GM19438 (cell line): Measurements from ENCODE around the gene MRPL28.
"Not testable (repeated sequence)": the region's sequence is repeated elsewhere in the genome, so short reads cannot be mapped to it uniquely, and the experiment has no call there.

Source experiments
- ATAC-seq: cut with Tn5 transposase; IDR thresholded peaks from one replicate; pipeline ENCODE4 v1.9.1; 2021; ENCODE audit warnings: low read depth; ENCODE audit not compliant: unreplicated experiment

MRPL28 gene

DNA sequence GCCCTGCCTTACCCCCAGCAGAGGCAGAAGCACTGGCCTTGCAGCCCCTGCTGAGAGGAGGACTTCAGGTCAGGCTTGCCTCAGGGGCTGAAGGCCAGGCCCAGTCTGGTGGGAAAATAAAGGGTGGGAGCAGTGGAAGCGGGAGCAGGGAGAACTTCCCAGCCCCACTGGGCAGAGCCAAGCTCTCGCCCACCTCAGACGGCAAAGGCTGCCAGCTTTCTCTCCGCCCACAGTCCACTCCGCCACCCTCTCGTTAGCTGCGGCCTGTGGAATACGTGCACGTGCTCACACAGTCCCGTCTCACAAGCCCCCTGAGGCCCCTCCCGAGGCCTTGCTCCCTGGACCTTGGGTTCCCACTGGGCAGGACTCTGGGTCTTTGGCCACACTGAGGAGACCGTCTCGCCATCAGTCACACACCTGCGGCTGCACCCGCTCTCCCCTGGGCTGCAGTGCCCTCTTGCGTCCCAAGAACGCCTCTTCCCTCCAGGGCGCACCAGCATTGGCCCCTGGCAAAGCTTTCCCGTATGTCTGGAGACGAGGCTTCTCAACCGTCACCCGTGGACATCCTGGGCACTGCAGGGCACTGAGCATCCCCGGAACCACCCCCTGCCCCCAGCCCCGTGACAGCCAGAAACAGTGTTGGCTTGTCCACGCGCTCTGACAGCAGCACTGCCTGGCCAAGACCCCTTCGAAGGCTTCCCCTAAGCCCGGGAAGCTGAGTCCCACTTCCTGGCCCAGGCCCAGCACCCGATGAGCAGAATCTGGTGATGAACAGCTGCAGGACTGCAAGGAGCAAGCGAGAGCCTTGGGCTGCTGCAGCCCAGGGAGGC, 8.3 kb downstream of the MRPL28 start:
- no peak for ATAC-seq

DNA sequence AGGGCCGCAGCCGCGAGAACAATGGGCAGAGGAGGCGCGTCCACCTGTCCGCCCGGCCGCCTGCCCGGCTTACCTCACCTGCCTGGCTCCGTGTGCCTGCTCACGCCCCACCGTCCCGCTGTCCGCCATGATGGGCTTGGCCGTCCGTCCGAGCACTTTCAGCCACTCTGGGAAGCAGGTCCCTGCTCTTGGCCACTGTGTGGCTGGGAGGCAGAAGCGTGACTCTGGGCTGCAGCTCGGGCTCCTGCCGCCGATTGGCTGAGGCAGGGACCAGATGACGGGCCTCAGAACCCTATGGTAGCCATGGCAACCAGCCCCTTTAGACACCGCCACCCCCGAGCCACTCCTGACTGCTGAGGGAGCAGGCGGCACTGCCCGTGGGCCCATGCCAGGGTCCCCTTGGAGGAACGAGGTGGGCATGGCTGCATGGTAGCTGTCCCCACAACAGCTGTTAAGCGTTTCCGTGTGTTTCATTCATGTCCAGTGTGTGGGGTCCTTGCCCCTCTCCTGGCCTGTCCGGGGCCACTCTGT, 8.9 kb downstream of the MRPL28 start:
- ATAC-seq = no peak

DNA sequence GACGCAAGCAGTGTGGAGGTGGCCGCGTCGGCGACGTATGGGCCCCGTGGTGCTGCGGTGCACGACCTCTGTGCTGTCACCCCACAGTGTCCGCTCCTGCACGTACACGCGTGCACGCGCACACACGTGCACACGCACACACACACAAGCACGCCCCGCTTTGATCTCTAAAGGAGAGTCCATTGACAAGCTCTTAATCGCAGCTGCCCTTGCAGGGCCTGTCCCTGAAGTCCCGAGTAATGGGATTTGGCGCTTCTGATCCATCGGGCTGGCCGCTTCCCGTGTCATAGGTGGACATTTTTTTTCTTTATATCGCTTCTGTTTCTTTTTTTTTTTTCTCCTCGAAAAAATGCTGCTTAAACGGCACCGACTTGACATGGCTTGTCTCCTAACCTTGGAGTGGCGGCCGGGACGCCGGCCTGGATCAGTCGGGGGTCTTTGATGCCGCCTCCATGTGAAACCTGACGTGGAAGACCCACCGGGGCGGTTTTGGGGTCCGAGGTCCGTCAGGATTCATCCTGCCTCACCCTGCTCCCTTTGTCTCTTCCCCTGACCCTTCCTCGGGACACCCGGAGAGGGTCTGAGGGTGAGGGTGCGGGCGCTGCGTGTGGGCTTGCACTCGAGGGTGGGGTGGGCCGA, 9.5 kb downstream of the MRPL28 start:
- no peak for ATAC-seq

DNA sequence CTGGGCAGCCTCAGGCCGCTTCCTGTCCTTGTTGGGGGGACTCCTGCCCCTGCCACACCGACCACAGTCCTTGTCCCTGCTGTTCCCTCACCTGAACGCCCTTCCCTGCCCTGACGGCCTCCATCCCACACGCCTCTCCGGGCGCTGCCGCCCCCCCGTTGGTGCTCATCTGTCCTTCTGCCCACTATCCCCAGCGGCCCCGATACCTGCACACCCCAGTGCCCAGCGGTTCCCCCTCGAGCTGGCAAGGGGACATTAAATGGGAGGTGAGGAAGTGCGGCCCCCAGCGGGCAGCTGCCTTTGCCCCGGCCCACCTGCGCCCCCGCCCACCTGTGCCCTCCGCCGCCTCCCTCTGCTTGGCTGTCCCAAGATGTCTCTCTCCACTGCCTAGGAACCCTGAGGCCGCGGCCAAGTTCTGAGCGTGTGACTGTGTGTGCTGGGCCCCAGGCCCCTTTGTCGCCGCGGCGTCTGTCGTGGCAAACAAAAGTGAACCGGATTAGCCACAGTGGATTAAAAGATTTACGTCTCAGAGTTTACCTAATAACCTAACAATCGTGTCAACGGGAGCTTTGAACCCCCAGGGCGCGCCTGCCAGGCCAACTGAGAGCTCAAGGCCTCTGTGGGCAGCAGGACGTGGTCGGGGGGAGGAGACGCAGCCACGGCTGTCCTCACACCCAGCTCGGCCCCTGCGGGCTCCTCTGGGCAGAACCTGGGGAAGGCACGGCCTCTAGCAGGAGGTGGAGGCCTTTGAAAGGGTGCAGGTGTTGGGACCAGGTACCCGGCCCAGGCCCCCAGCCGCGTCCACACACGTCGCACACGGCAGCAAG, 10.3 kb downstream of the MRPL28 start:
- no peak for ATAC-seq

DNA sequence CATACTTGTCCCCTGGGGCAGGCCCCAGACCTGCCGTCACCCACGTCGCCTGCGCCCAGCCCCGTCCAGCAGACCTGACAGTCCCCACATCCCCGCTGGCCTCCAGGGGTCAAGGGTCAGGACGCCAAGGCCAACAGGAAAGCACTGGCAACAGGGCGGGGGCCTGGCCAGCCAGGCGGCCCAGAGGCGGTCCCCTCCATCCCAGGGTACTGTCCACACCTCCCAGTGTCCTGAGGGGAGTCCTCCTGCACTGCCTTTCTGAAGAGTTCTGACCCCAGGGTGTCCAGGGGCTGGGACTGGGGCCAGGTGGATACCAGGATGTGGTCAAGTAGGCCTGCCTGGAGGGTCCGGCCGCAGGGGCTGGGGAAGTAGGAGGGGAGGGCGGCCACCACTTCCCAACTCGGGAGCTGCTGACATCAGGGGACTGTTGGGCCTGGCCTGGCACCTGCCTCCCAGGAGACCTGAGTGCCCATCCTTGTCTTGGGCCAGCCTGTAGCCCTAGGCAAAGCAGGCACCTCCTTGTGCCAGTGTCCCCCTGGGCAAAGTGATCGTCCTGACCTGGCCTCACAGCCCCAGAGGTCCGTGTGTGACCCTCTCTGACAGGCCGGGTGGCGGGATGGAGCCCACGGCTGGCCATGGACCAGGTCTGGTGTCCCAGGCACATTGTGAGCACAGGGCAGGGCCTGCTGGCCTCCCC, 11.1 kb downstream of the MRPL28 start:
- ATAC-seq = no peak

DNA sequence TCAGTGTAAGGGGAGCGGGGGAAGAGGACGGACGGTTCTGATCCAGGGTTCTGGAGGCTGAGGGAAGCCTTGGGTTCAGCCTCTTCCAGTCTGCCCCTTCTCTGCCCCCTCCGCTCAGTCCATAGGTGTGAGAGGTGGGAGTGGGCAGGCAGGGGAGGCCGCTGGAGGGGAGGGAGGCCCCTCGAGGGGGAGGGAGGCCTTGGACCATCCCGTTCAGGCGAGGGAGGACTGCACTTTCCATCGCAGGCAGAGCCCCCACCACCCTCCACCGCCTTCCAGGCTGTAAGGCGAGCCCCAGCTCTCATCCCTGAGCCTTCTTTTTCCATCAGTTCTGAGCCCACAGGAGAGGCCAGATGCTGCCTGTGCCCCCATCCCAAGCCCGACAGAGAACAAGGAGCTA, 13.6 kb downstream of the MRPL28 start:
- ATAC-seq = no peak

DNA sequence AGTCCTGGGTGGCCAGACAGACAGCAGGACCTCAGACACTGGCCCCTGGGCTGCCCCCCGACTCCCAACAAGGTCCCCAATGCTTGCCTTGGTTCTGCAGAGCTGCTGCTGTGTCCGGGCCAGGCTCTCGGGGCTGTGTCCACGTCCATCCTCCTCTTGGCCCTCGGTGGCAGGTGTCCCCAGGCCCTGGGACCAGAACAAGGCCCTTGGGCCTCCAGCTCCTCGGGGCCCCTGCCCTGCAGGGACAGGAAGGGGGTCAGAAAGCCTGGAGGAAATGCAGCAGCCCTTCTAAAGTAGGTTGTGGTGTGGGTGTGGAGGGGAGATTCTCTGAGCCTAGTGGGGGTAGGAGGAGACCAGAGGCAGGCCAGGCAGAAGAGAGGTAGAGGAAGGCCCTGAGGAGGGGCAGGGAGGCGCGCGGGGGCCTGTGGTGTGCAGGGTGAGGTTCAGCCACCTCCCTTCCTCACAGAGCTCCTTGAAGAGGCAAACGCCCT, 15.3 kb downstream of the MRPL28 start:
- no peak for ATAC-seq

DNA sequence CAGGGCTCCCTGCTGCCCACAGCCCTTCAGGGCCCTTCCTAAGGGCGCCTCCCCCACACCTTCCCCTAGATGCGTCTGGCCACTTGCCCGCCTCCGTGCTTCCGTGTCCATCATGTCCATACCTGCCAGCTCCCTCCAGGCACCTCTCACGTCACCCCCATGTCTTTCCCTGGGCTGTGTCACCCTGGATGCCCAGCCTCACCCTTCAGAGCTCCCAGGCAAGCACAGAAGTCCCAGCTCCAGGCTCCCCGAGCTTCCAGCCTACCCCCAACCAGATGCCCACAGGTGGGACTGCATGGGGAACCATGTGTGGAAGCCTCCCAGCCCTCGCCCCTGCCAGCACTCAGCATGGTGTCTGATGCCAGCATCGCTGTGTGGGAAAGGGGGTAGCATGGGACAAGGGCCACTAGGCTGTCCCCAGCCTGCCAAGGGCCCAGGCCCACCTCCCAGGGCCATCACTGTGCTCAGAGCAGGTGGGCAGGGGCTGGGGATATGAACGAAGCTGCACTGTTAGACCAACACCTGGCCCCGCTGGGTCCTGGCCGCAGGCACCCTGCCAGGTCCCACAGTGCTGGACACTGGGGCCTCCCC, 16.0 kb downstream of the MRPL28 start:
- no peak for ATAC-seq

DNA sequence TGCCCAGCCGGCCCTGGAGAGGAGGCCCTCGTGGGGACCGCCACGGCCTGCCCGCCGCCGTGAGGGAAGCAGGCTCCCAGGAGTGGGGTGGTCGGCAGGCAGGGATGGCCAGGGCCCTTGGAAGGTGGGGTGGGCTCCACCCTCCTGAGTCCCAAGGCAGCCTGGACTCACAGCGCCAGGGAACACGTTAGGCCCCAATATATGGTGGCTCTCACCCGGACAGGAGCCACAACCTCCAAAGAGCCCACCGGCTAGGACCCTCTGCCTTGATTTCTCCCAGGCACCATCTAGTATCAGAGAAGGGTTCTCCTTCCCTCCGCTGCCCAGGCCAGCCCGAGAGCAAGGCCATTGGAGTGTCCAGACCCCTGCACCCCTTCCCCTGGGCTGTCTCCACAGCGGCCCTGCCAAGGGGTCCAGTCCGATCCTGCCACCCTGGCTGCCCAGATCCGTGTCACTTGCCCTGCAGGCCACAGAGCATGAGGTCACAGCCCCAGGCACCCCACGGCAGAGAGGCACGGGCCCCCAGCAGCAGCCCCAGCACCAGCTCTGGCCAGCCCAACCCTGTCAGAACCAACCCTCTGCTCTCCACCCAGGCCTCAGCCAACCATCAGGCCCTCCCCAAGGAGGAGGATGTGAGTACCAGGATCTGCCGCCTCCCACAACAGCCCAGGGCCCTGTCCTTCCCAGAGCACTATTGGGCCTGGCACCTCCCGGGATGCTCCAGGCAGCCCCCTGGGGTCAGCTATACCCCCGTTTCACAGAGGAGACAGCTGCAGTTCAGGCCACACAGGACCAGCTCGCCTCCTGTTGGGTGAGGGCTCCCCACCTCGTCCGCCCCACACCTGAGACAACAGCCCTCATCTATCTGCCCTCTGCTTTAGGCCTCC, 16.7 kb downstream of the MRPL28 start:
- ATAC-seq = peak; percentile 5

DNA sequence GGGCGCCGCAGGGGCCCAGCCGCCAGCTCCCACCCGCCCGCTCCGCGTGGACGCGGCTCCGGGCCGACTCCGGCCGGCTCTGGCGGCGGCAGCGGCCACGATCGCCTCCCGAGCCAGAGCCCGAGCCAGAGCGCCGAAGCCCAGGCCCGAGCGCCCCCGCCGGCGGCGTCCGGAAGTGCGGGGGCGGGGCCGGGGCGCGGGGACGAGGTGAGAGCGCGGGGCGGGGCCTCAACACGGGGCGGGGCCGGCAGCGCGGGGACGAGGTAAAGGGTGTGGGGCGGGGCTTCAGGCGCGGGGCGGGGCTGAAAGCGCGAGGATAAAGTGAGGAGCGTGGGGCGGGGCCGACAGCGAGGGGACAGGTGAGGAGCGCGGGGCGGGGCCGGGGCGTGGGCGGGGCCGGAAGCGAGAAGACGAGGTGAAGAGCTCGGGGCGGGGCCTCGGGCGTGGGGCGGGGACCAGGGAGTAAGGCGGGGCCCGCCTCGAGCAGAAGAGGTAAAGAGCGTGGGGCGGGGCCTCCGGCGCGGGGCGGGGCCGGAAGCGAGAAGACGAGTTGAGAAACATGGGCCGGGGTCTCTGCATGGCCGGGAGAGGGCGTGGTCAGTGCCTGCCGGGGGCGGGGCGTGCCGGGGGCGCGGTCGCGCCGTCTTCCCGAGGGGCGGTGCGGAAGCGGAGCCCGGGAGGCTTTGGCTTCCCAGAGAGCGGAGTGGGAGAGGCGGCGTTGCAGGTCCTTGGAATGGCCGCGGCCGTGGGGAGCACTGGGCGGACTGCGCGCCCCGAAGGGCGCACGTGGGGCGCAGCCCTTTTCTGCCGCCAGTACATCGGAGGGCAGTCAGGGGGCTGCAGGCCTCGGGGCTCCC, 17.6 kb downstream of the MRPL28 start, which contains the start of gene AXIN1:
Gene AXIN1 (minus strand): TSS at position 177 of the 857 bp plus-strand sequence. CDS start 5,698 bp downstream, outside the sequence.
- peak; percentile 47 for ATAC-seq

DNA sequence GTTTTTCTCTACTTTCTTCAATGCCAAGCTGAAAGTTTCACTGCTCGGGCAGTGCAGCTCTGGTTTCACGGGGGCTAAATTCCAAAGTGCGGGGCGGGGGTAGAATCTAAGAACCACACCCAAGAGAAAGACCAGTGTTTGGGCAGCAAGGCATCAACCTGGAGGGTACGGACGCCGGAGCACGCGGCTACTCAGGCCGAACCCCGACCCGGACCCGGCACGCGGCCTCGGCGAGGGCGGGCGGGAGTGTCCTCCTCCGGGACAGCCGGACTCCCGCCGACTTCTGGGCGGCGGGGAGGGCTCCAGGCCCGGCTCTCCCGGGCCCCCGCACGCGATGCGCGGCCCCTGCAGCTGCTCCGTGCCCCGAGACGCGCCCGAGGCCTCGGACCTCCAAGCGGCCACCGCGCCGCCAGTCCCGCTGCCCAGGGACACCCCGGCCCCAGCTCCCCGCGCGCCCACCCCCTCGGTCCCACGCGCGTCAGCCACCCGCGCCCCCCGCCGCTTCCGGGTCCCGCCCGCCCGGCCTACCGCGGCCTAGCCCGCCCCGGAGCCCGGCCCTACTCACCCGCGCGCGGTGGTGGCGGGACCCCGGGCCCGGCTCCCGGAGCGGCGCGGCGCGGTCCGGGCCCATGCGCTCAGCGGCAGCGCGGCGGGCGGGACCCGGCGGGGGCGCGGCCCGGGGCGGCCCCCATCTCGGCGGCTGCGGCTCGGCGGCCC, 18.4 kb downstream of the MRPL28 start:
- ATAC-seq = peak; percentile 25

DNA sequence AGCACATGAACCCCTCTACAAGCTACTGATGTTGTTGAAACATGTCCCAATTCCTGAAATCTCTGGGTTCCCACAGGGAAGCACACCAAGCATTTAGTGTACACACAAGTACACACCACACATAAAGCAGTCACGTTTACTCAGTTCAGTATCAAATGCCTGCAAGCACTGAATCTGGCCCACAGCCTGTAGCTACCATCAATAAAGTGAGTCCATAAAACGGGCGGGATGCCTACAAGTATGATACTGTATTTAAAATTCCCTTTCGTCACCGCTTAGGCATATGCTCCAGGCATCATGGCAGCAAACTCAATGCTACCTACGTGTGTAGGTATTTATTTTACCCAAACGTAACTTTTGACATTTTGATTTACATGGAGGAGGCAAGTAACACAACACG, 20.1 kb downstream of the MRPL28 start:
- ATAC-seq = no peak

DNA sequence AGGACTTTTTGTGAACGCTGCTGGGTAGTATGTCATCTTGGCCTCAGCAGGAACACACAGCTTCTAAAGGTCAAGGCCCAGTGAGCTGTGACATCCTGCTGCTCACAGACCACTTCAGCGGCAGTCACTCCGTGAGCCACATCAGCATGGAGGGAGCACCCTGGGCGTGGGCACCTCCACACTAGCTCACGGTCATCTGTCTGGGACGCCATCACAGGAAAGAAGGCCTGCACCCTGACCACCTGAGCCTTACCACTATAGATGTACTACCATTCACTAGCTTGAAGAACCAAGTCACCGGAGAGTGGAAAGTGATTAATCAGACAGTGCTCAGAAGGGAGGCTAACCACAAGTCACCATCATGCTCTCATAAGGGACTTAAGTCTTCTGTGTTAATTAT, 21.1 kb downstream of the MRPL28 start:
- no peak for ATAC-seq

DNA sequence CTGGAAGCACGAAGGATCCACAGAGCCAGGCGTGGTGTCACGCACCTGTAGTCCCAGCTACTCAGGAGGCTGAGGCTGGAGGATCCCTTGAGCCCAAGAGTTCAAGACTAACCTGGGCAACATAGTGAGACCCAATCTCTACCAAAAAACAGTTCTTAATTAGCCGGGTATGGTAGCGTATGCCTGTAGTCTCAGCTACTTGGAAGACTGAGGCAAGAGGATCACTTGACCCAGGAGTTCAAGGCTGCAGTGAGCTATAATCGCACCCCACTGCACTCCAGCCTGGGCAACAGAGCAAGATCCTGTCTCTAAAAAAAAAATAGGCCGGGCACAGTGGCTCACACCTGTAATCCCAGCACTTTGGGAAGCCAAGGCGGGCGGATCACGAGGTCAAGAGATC, 21.8 kb downstream of the MRPL28 start:
- not testable (repeated sequence) for ATAC-seq

DNA sequence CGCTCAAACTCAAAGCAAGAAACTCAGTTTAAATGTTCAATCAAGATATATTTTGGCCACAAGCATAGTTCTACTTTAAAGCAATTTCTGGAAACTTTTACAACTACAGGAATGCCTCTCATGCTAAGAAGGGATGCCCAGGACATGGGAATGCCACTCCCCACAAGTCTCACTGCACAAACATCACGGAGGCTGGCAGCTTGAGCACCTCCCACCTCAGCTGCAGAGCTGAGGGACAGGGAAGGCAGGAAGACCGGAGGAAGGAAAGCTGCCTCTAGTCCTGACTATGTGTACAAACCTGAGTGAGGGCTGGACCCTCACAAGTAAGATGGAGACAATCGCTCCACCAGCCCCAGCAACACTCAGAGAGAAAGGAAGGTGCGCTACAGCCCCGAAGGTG, 23.1 kb downstream of the MRPL28 start:
- no peak for ATAC-seq

DNA sequence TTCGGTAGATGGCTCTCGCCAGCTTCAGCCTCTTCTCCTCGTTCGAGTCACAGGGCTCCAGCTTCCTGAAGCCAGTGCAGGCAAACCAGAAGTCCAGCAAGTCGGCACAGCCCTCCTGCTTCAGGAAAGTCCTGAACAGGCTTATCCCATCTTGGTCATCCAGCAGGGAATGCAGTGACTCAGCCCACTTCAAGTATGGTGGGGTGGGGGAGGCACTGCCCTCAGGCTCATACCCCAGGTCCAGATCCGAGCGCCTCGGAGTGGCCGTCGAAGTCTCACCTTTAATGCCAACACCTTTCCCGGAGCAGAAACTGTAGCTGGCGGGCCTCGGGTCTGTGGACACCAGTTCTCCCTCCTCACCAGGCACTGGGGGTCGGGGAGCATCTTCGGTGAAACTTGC, 23.8 kb downstream of the MRPL28 start:
- ATAC-seq = no peak

DNA sequence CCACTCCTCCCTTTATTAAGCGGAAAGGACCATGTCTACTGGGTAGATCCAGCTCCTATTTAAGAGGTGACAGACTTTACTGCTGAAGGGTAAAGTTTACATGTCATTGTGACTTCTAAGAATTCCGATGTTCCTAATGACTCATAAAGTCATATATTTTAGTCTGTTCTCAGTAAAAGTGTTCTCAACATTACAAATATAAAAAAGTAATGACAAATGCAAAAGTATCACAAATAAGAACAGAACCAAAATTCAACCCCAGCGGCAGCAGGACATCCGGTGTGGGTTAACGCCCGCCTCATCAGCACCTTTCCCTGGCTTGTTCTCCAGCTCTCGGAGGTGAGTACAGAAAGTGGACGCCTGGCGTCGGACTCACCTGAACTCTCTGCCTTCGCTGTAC, 24.6 kb downstream of the MRPL28 start:
- ATAC-seq = no peak
